CD4-positive, alpha-beta T cell treated with Interferon alpha-2 for 1 hour (primary cell): Measurements from ENCODE around the gene HIVEP3.

Experiments
- DNase-seq, 2 donors: peaks; one replicate each; pipeline ENCODE4 v3.0.0-alpha.2; 2020 to 2022

The HIVEP3 gene

GRCh38 chr1:41471658-41472057 lies 447.1 kb downstream of the HIVEP3 start:
- no peak for DNase-seq

- no peak for DNase-seq
These were observed 449.0 kb downstream of the HIVEP3 start for GRCh38 chr1:41469706-41470105.

GRCh38 chr1:41468122-41468762 lies 450.5 kb downstream of the HIVEP3 start:
- no peak for DNase-seq

GRCh38 chr1:41467673-41468072 lies 451.0 kb downstream of the HIVEP3 start:
- DNase-seq = no peak

GRCh38 chr1:41466146-41466545 lies 452.6 kb downstream of the HIVEP3 start:
- no peak for DNase-seq

GRCh38 chr1:41465741-41466140 lies 453.0 kb downstream of the HIVEP3 start:
- no peak for DNase-seq

- DNase-seq = no peak
These were observed 453.8 kb downstream of the HIVEP3 start for GRCh38 chr1:41464885-41465284.

GRCh38 chr1:41463516-41463915 lies 455.2 kb downstream of the HIVEP3 start:
- DNase-seq = no peak

GRCh38 chr1:41462680-41463004 lies 456.1 kb downstream of the HIVEP3 start:
- DNase-seq = no peak

- no peak for DNase-seq
These were observed 456.7 kb downstream of the HIVEP3 start for GRCh38 chr1:41461790-41462679.

GRCh38 chr1:41456847-41457540 lies 461.7 kb downstream of the HIVEP3 start:
- DNase-seq = no peak
